HEK293T (cell line): ENCODE measurements around the gene TIPARP.

Source experiments
- CTCF ChIA-PET: fragments of 350-600 bp; formaldehyde crosslinking; extraction: SDS; loops from one replicate; lab custom pipeline; 2021; ENCODE audit warnings: antibody characterized with exemption, inconsistent platforms; lab: Yijun Ruan, JAX
- POLR2A ChIA-PET: fragments of 350-600 bp; formaldehyde crosslinking; extraction: SDS; loops from one replicate; lab custom pipeline; 2020; ENCODE audit warnings: antibody characterized with exemption, inconsistent platforms; lab: Yijun Ruan, JAX
- DNase-seq: peaks from one replicate; pipeline ENCODE4 v3.0.0; 2012; ENCODE audit warnings: mixed read lengths; ENCODE audit errors: extremely low spot score
- ARNT ChIP-seq: fragments of 450-650 bp; IDR thresholded peaks from 2 replicates; pipeline ENCODE4 v1.6.1; 2017; ENCODE audit warnings: mild to moderate bottlenecking
- BHLHE40 ChIP-seq: fragments of 450-650 bp; IDR thresholded peaks from 2 replicates; pipeline ENCODE4 v1.6.1; 2016; ENCODE audit warnings: mild to moderate bottlenecking, moderate library complexity, borderline replicate concordance
- CTBP1 ChIP-seq: fragments of 450-650 bp; IDR thresholded peaks from 2 replicates; pipeline ENCODE4 v1.6.1; 2016; ENCODE audit warnings: borderline replicate concordance
- ELF4 ChIP-seq: fragments of 450-650 bp; IDR thresholded peaks from 2 replicates; pipeline ENCODE4 v1.6.1; 2017; ENCODE audit warnings: antibody characterized with exemption
- FOXA1 ChIP-seq: fragments of 450-650 bp; IDR thresholded peaks from 2 replicates; pipeline ENCODE4 v1.6.1; 2016; ENCODE audit warnings: mild to moderate bottlenecking
- FOXK2 ChIP-seq: fragments of 450-650 bp; IDR thresholded peaks from 2 replicates; pipeline ENCODE4 v1.6.1; 2016; ENCODE audit warnings: mild to moderate bottlenecking
- FOXM1 ChIP-seq: fragments of 450-650 bp; IDR thresholded peaks from 2 replicates; pipeline ENCODE4 v1.6.1; 2017; ENCODE audit warnings: mild to moderate bottlenecking, borderline replicate concordance
- HDGF ChIP-seq: fragments of 450-650 bp; IDR thresholded peaks from 2 replicates; pipeline ENCODE4 v1.6.1; 2017; ENCODE audit warnings: antibody characterized with exemption, borderline replicate concordance
- L3MBTL2 ChIP-seq: fragments of 450-650 bp; conservative IDR thresholded peaks from 2 replicates; pipeline ENCODE4 v1.6.1; 2016; ENCODE audit warnings: mild to moderate bottlenecking
- LEF1 ChIP-seq: fragments of 450-650 bp; IDR thresholded peaks from 2 replicates; pipeline ENCODE4 v1.6.1; 2017; ENCODE audit warnings: mild to moderate bottlenecking, borderline replicate concordance
- NFRKB ChIP-seq: fragments of 450-650 bp; IDR thresholded peaks from 2 replicates; pipeline ENCODE4 v1.6.1; 2016; ENCODE audit warnings: mild to moderate bottlenecking, moderate library complexity
- SP1 ChIP-seq: fragments of 450-650 bp; IDR thresholded peaks from 2 replicates; pipeline ENCODE4 v1.6.1; 2017
- SUZ12 ChIP-seq: fragments of 450-650 bp; IDR thresholded peaks from 2 replicates; pipeline ENCODE4 v1.6.1; 2016; ENCODE audit warnings: mild to moderate bottlenecking
- TARDBP ChIP-seq: fragments of 450-650 bp; IDR thresholded peaks from 2 replicates; pipeline ENCODE4 v1.6.1; 2016
- ZNF384 ChIP-seq: fragments of 450-650 bp; IDR thresholded peaks from 2 replicates; pipeline ENCODE4 v1.6.1; 2016
- TF ChIP-seq, protein P1 (sequence below): fragments of 450-650 bp; IDR thresholded peaks from 2 replicates; pipeline ENCODE4 v1.6.1; 2016

TIPARP gene

DNA sequence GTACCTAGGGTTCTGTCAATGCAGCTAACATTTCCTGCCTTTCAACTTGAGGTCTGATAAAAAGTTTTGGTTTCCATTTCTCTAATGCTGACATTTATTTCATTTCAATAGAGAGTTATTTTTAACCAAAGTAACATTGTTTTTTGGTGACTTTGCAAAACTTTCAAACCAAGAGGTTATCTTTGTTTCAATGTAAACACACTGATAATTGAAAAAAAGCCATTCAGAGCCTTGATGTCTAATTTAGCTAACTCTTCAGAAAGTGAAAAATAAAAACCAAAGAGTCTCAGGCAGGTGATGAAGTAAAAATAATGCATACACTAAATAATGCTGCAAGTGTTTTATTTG is 9.6 kb upstream of the TIPARP start:
- CTCF ChIA-PET = no interaction called here
- POLR2A ChIA-PET = interaction anchor here (0.7 to 1.5 kb wide), 2 partner anchors 9 to 110 kb away, joined by 3 to 6 read pairs; partner anchors contain the start of genes SSR3 and TIPARP

DNA sequence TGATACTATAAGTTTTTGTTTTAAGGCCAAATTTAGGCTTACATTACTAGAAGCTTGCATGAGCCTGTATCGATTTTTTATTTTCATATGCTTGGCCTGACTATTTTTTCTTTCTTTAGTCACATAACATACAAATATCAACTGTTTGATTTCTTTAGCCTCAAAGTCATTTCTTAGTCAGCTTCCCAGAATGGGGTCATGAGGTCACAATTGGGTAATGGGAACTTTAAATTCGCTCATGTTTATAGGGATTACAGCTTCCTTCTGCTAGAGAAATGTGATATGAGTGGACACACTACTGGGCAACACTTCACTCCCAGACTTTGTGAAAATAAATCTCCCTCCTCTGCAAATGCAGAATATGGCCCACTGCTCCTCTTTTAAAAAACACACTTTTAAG is 9.1 kb upstream of the TIPARP start:
- DNase-seq = no peak
- no peak for TF ChIP-seq SP1
- TF ChIP-seq NFRKB = no peak
- TF ChIP-seq ELF4 = no peak
- TF ChIP-seq BHLHE40 = no peak
- TF ChIP-seq, protein P1, sequence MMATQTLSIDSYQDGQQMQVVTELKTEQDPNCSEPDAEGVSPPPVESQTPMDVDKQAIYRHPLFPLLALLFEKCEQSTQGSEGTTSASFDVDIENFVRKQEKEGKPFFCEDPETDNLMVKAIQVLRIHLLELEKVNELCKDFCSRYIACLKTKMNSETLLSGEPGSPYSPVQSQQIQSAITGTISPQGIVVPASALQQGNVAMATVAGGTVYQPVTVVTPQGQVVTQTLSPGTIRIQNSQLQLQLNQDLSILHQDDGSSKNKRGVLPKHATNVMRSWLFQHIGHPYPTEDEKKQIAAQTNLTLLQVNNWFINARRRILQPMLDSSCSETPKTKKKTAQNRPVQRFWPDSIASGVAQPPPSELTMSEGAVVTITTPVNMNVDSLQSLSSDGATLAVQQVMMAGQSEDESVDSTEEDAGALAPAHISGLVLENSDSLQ = no peak
- TF ChIP-seq FOXK2 = no peak
- no peak for TF ChIP-seq HDGF
- no peak for TF ChIP-seq FOXA1
- TF ChIP-seq LEF1 = no peak
- no peak for TF ChIP-seq L3MBTL2
- TF ChIP-seq SUZ12 = no peak
- no peak for TF ChIP-seq ZNF384
- TF ChIP-seq TARDBP = no peak
- TF ChIP-seq ARNT = no peak
- TF ChIP-seq CTBP1 = no peak
- TF ChIP-seq FOXM1 = no peak
- ChIA-PET POLR2A (interaction anchor here (0.7 to 1.5 kb wide), 2 partner anchors 9 to 110 kb away, joined by 3 to 6 read pairs; partner anchors contain the start of genes SSR3 and TIPARP), CTCF (no interaction called here)

More for the DNA sequence above, 9.6 kb upstream of the TIPARP start:
- TF ChIP-seq ARNT = no peak
- TF ChIP-seq ZNF384 = no peak
- TF ChIP-seq BHLHE40 = no peak
- no peak for TF ChIP-seq CTBP1
- no peak for TF ChIP-seq NFRKB
- no peak for TF ChIP-seq FOXK2
- TF ChIP-seq SP1 = no peak
- TF ChIP-seq ELF4 = no peak
- TF ChIP-seq FOXA1 = no peak
- TF ChIP-seq, protein P1 = no peak
- no peak for TF ChIP-seq HDGF
- TF ChIP-seq L3MBTL2 = no peak
- no peak for TF ChIP-seq FOXM1
- TF ChIP-seq LEF1 = no peak
- TF ChIP-seq SUZ12 = no peak
- no peak for TF ChIP-seq TARDBP
- no peak for DNase-seq

DNA sequence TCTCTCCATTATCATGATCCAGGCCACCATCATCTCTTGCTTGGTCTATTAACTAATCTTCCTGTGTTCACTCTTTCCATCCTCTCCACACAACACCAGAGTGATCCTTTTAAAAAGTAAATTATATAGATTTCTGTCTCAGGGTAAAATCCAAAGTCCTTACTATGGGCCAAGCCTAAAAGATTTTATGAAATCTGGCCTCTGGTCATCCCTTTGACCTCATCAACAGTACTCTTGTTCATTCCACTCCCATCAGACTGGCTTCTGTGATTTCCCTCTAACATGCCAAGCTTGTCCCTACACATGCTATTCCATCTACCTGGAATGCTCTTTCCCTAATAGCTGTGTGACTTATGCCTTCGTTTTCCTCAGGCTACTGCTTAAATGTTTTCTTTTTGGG is 8.3 kb upstream of the TIPARP start:
- ChIA-PET POLR2A (no interaction called here), CTCF (no interaction called here)
- no peak for DNase-seq
- TF ChIP-seq, protein P1 = no peak
- TF ChIP-seq ELF4 = no peak
- TF ChIP-seq FOXA1 = no peak
- TF ChIP-seq BHLHE40 = no peak
- TF ChIP-seq SUZ12 = no peak
- TF ChIP-seq NFRKB = no peak
- no peak for TF ChIP-seq SP1
- no peak for TF ChIP-seq L3MBTL2
- no peak for TF ChIP-seq FOXM1
- no peak for TF ChIP-seq LEF1
- TF ChIP-seq ARNT = no peak
- no peak for TF ChIP-seq HDGF
- TF ChIP-seq ZNF384 = no peak
- TF ChIP-seq TARDBP = no peak
- no peak for TF ChIP-seq CTBP1
- no peak for TF ChIP-seq FOXK2

DNA sequence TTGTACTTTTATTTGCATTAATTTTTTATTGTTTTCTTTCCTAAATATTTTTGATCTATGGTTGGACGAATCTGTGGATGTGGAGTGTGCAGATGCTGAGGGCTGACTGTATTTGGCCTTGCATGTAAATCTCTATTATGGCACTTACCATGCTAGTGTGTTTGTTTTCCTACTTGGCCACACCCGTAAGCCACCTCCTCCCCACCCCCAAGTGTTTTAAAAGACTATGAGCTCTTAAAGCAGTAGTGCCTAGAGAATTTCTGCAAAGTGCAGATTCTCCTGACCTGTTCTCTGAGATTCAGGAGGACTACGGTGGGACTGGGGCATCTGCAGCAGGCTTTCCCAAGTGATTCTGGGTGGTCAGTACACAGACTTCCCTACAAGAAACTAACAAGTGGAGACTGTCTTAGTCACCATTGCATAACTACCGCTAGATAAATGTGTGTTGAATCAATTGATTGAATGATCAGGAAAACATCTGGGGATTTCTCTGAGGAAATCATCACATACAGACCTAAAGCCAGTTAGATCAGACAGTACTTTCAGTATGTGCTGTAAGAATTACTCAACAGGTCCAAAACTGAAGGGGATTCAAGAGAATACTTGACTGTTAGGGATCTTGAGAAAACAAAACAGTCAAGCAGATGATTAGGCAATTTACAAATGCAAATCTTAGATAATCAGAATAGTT is 6.2 kb upstream of the TIPARP start:
- ChIA-PET CTCF (no interaction called here), POLR2A (no interaction called here)
- DNase-seq = no peak
- TF ChIP-seq, protein P1 = peak; percentile 23; the same call in 1 of the 2 replicates
- TF ChIP-seq FOXA1 = no peak

DNA sequence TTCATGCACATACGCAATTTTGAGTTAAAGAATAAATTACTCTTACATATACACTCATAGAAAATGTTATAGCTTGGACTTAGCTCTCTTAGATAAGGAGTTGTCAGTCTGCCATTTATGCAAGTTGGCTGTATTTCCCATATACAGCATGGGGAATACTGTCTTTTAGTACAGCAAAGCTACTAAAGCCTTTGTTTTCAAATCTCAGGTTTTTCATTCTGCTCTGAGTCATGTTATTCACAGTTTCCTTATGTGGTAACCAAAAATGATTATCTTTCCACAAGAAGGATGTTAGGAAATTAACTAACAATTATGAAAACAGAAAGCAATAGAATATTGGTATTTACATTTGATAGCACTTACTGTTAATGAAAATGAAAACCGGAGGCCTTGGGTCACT is 4.3 kb upstream of the TIPARP start:
- POLR2A ChIA-PET = no interaction called here
- TF ChIP-seq SP1 (no peak), ARNT (no peak), FOXM1 (no peak), TARDBP (no peak), SUZ12 (no peak)
- CTCF ChIA-PET = no interaction called here
- no peak for DNase-seq

DNA sequence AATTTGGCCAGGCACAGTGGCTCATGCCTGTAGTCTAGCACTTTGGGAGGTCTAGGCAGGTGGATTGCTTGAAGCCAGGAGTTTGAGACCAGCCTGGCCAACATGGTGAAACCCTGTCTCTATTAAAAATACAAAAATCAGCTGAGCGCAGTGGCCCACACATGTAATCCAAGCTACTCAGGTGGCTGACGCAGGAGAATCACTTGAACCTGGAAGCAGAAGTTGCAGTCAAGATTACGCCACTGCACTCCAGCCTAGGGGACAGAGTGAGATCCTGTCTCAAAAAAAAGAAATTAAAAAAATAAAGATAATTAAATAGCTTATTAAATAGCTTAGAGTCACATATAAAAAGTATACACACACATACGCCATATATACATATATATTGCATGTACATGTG is 3.7 kb upstream of the TIPARP start:
- no peak for DNase-seq
- POLR2A ChIA-PET = interaction anchor here (1.8 kb wide), 1 partner anchor 116 kb away, joined by 5 read pairs; the partner anchor contains the start of gene SSR3
- CTCF ChIA-PET = interaction anchor here (1.0 kb wide), 1 partner anchor 116 kb away, joined by 3 read pairs; the partner anchor contains the start of gene SSR3
- TF ChIP-seq ZNF384 (no peak), ARNT (no peak), HDGF (no peak), BHLHE40 (no peak), FOXM1 (no peak), SUZ12 (no peak), LEF1 (no peak), CTBP1 (no peak), NFRKB (no peak), SP1 (no peak), ELF4 (no peak), FOXK2 (no peak), L3MBTL2 (no peak), FOXA1 (no peak), TARDBP (no peak)
- TF ChIP-seq, protein P1 = no peak
